GF-D8 (cell line): Measurements from ENCODE around the gene ATAD3C.
"Not testable (repeated sequence)": the region's sequence is repeated elsewhere in the genome, so short reads cannot be mapped to it uniquely, and the experiment has no call there.

Source experiments
- DNase-seq: peaks from one replicate; lab custom pipeline; 2025; lab: John Stamatoyannopoulos, UW

Gene ATAD3C

GRCh38 chr1:1476011-1476410 is 26.5 kb downstream of the ATAD3C start:
- not testable (repeated sequence) for DNase-seq

- DNase-seq = no peak
Observed at GRCh38 chr1:1477206-1477605, 27.7 kb downstream of the ATAD3C start.

- no peak for DNase-seq
Observed at GRCh38 chr1:1479547-1480487, 30.3 kb downstream of the ATAD3C start.

GRCh38 chr1:1480488-1480867 is 31.0 kb downstream of the ATAD3C start:
- not testable (repeated sequence) for DNase-seq

- DNase-seq = not testable (repeated sequence)
Observed at GRCh38 chr1:1481811-1482210, 32.3 kb downstream of the ATAD3C start.

GRCh38 chr1:1482856-1483255 is 33.4 kb downstream of the ATAD3C start:
- DNase-seq = no peak

GRCh38 chr1:1483714-1484113 is 34.2 kb downstream of the ATAD3C start:
- no peak for DNase-seq

- DNase-seq = not testable (repeated sequence)
Observed at GRCh38 chr1:1484976-1485750, 35.7 kb downstream of the ATAD3C start.

- DNase-seq = not testable (repeated sequence)
Observed at GRCh38 chr1:1485755-1486317, 36.3 kb downstream of the ATAD3C start.

- DNase-seq = no peak
Observed at GRCh38 chr1:1487701-1488100, 38.2 kb downstream of the ATAD3C start.

- no peak for DNase-seq
Observed at GRCh38 chr1:1489231-1489630, 39.7 kb downstream of the ATAD3C start.

- no peak for DNase-seq
Observed at GRCh38 chr1:1489861-1490260, 40.4 kb downstream of the ATAD3C start.

- no peak for DNase-seq
Observed at GRCh38 chr1:1490633-1491230, 41.2 kb downstream of the ATAD3C start.

GRCh38 chr1:1491601-1492000 is 42.1 kb downstream of the ATAD3C start:
- no peak for DNase-seq

- DNase-seq = not testable (repeated sequence)
Observed at GRCh38 chr1:1494311-1494710, 44.8 kb downstream of the ATAD3C start.

- DNase-seq = not testable (repeated sequence)
Observed at GRCh38 chr1:1495461-1495975, 46.0 kb downstream of the ATAD3C start.

GRCh38 chr1:1504777-1505365 is 55.4 kb downstream of the ATAD3C start:
- peak; percentile 36 for DNase-seq

- peak; percentile 39 for DNase-seq
Observed at GRCh38 chr1:1505366-1505798, 55.9 kb downstream of the ATAD3C start.

- DNase-seq = not testable (repeated sequence)
Observed at GRCh38 chr1:1505801-1506200, 56.3 kb downstream of the ATAD3C start.

GRCh38 chr1:1507305-1507704 is 57.8 kb downstream of the ATAD3C start:
- DNase-seq = no peak

GRCh38 chr1:1508775-1509464 is 59.4 kb downstream of the ATAD3C start:
- DNase-seq = not testable (repeated sequence)
